HFF-Myc (cell line): ENCODE data around the gene PSMB3.

Source experiments
- DNase-seq: peaks from one replicate; pipeline ENCODE4 v3.0.0-alpha.2; 2011; ENCODE audit warnings: low read depth; ENCODE audit errors: extremely low read depth
- H3K4me3 ChIP-seq: replicated peaks from 2 replicates; pipeline ENCODE4 v1.5.1; 2011; ENCODE audit warnings: low read depth, mild to moderate bottlenecking, control low read depth, low read length
- TF ChIP-seq, protein P1 (sequence below): IDR thresholded peaks from 2 replicates; pipeline ENCODE4 v1.5.1; 2012; ENCODE audit warnings: mild to moderate bottlenecking, low read depth, low read length, control low read depth; ENCODE audit errors: missing control alignments

Gene PSMB3

DNA sequence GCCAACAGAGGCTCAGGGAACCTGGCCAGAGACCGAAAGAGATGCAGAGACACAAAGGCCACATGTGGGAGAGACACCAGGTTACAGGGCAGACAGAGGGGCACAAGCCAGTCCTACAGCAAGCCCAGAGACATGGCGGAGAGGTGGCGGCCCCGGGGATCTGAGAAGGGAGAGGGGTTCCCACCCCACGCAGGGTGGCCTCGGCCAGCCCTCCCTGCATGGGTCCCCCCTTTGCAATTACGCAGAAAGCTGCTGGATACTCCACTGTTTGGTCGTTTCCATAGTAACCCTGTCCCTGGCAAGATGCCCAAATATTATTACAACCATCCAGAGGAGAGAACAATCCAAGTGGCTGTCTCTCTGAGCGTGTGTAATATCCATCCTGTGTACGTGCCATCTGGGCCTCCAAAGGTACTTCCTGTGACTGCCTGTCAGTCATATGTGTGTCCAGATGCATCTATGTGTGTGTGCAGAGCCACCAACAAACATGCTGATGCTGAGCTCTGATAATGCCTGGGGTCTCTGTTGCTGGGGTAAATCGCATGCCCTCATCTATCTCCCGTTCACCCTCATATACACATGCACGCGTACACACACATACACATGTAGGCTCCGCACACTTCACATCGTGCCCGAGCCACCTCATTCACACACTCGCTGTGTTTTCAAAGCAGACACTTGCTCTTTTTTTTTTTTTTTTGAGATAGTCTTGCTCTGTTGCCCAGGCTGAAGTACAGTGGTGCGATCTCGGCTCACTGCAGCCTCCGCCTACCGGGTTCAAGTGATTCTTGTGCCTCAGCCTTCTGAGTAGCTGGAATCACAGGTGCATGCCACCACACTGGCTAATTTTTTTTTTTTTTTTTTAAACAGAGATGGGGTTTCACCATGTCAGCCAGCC, 9.9 kb upstream of the PSMB3 start:
- TF ChIP-seq, protein P1, sequence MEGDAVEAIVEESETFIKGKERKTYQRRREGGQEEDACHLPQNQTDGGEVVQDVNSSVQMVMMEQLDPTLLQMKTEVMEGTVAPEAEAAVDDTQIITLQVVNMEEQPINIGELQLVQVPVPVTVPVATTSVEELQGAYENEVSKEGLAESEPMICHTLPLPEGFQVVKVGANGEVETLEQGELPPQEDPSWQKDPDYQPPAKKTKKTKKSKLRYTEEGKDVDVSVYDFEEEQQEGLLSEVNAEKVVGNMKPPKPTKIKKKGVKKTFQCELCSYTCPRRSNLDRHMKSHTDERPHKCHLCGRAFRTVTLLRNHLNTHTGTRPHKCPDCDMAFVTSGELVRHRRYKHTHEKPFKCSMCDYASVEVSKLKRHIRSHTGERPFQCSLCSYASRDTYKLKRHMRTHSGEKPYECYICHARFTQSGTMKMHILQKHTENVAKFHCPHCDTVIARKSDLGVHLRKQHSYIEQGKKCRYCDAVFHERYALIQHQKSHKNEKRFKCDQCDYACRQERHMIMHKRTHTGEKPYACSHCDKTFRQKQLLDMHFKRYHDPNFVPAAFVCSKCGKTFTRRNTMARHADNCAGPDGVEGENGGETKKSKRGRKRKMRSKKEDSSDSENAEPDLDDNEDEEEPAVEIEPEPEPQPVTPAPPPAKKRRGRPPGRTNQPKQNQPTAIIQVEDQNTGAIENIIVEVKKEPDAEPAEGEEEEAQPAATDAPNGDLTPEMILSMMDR: no peak
- peak; percentile 93 for DNase-seq
- no peak overlapping the region for H3K4me3 ChIP-seq

DNA sequence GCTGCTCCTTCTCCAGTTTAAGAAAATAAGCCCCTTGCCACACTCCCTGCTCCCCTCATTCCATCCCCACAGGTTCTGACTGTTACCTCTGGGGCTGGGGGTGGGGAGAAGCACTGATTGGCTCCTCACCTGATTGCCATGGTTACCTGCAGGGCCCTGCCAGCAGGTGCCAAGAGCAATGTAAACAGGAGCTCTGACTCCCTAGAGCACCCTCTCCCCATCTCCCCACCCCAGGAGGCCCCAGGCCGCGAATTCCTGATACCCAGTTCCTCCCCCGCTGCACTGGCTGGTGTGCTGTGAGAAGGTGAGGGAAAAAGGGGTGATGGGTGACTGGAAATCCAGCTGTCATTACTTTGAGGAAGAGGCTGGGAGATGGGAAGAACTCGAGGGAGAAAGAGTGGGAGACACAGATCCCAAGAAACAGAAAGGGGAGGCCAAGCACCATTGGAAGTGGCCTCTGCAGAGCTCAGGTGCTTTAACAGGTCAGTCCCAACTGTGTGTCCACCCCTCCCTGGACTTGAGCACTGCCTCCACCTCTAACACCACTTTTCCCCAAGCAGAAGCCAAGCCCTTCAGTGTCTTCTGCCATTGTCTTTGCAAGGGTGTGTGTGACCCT, 8.9 kb upstream of the PSMB3 start:
- TF ChIP-seq, protein P1: no peak
- H3K4me3 ChIP-seq: no peak overlapping the region
- DNase-seq: no peak

DNA sequence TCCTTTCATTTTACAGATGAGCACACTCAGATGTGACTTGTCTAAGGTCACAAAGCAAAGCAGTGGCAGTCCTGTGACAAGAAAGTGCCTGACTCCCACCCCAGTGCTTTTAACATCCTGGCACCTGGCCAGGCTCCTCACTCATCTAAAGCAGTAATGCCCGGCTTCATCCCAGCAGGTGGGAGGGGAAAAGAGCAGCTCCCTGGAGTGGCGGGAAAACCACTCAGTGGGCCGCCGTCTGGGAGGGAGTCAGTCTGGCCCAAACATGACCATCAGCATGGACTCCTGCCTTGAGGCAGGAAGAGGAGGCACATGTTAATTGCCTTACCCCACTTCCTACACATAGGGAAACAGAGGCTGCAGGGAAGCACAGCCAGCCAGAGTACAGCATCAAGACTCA, 7.0 kb upstream of the PSMB3 start:
- peak overlapping the region; percentile 88; the same call in 1 of the 2 replicates for H3K4me3 ChIP-seq
- TF ChIP-seq, protein P1: no peak
- DNase-seq: no peak

DNA sequence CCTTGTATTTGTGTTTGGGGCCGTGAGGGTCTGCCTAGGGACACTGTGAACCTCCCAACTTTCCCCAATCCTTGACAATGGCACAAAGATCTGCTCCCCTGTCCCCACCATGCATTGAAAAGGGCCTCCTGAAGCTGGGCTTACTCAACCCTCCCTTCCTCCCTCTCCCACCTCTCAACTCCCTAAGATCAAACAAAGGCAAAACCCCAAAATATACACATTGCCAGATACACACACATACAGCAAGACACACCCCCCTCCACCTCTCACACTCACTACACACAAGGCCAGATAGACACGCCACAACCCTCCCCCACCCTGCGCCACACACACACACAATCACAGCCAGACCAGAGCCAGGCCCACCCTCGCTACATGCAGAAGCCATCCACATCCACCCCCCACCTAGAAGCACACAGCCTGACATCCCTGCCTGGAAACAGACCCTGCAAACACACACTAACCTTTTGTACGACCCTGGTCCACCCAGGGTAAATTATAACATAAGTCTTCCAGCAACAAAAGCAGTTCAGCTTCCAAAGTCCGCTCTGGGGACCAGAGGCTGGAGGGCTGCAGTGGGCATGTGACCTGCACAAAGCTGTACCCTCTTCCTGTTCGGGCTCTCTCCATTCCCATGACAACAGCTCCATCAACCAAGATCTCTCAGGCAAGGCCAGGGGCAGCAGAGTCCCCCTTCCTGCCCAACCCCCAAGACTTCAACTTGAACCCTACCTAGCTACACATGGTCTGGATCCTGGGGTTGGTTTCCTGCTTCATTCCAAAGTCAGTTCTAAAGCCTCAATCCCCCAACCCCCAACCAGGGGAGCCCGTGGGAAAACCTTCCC, 6.3 kb upstream of the PSMB3 start:
- no peak for DNase-seq
- TF ChIP-seq, protein P1: no peak
- H3K4me3 ChIP-seq: peak overlapping the region; percentile 88

DNA sequence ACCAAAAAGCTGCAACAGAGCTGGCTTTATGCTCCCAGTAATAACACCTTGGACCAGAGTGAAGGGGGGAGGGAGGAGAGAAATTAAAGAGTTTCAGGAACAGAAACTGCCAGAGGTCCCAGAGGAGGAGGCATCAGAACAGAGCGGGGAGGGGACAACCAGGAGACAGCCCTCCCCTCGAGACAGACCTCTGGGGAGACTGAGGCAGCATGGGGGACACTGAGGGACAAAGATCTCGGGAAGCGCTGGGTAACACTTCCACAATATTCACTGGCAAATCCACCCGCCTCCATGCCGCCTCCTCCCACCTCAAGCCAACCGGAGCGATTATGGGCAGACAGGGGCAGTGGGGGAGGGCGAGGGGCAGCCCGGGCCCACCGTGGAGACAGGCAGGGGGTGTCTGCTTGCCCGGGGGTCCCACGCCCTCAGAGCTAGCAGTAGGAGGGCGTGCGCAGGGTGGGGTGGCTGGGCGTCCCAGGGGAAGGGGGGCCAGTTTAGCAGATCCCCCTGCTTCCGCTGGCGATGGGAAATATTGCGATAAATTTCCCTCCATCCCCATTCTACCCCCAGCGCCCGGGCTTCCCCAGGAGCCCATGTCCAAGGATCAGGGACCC, 5.6 kb upstream of the PSMB3 start:
- DNase-seq: no peak
- TF ChIP-seq, protein P1: no peak
- peak overlapping the region; percentile 88 for H3K4me3 ChIP-seq

DNA sequence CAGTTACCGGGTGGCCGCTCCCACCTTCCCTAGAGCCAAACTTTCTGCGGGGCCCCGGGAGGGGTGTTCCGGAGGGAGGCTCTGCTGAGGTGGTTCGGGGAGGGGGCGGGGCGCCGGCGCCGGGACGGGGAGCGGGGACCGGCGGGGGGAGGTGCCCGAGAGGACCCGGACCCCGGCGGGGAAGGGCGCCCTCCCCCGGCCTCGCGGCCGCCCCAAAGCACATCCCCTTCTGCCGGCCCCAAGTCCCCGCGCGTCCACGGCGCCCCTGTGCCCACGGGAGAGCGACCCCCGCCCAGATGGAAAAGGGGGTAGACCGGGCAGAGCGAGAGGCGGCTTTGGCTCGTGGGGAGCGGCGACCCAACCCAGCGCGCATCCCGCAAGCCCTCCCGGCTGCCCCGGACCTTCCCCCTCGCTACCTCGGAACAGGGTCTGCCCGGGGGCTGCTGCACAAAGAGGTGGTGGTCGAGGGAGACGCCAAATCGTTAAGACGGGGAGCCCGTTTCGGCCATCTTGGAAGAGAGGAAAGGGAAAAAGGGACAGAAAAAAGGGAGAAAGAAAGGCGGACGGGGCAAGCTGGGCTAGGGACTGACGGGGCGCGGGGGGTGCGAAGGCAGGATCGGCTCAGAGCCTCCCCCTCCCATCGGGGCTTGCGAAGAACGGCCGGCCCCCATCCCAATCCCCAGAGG, 4.9 kb upstream of the PSMB3 start:
- no peak for DNase-seq
- TF ChIP-seq, protein P1: no peak
- H3K4me3 ChIP-seq: peak overlapping the region; percentile 88
